ENCODE data around the gene MAP3K14. TPM values are rescaled to one million over a fixed set of nuclear protein-coding genes. Genes with fewer than 3 reads are reported as not detected.
A peak's percentile ranks its signal among the peaks of the same experiment; 100 is the strongest.

MAP3K14 gene
- 10 to 100 TPM; 16.5 to 30.4 (median 24.7) TPM for total RNA-seq

DNA sequence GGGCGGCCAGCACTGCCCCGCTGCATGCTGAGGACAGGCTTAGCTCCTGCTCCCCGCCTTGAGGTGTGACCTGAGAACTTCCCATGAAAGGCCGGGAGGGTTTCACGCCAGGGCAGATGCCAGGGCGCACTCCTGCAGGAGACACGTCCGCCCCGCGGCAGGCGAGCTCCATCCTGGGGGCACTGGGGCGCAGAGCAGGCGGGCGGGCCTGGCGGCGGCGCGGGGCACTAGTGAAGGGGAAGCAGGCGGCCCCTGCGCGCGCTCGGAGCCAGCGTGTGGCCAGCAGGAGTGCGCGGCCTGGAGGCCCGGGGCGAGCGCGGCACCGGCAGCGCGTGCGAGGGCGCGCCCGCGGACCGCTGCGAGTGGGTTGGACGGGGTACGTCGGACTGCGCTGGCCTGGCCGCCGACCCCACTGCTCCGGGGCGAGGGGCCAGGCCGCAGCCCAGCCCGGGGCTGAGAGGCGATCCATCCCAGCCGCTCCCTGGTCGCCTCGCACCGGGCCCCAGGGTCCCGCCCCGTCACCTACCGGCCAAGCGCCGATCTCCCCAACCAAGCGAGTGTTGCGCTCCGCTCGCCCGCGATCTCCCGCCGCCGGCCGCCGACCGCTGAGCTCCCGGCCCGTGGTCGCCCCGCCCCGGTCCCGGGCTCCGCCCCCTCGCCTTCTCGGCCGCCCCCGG is at the start of gene MAP3K14:
Gene MAP3K14 (minus strand): TSS at position 587 of the 677 bp plus-strand sequence. CDS start 26,275 bp downstream, outside the sequence.
- DNase-seq = peak in 2 of 3 donors; percentile 70 to 87
- no peaks in the 10 kb centered on the region for H3K9me3 ChIP-seq
- H3K27me3 ChIP-seq = no peaks in the 10 kb centered on the region
- no peaks in the 10 kb centered on the region for H3K36me3 ChIP-seq
- peaks cover 14 to 84% (median 31%) of the 10 kb centered on the region in 4 donors for H3K4me1 ChIP-seq
- H3K4me3 ChIP-seq = peak within 1 kb of the TSS; percentile 85 to 92 (median 88)
- peak within 1 kb of the TSS; percentile 98 to 100 (median 100) for H3K27ac ChIP-seq
- TF ChIP-seq POLR2A (IDR thresholded peaks at IDR 0.05) = peak; percentile 90 to 94
- TF ChIP-seq, protein P1, sequence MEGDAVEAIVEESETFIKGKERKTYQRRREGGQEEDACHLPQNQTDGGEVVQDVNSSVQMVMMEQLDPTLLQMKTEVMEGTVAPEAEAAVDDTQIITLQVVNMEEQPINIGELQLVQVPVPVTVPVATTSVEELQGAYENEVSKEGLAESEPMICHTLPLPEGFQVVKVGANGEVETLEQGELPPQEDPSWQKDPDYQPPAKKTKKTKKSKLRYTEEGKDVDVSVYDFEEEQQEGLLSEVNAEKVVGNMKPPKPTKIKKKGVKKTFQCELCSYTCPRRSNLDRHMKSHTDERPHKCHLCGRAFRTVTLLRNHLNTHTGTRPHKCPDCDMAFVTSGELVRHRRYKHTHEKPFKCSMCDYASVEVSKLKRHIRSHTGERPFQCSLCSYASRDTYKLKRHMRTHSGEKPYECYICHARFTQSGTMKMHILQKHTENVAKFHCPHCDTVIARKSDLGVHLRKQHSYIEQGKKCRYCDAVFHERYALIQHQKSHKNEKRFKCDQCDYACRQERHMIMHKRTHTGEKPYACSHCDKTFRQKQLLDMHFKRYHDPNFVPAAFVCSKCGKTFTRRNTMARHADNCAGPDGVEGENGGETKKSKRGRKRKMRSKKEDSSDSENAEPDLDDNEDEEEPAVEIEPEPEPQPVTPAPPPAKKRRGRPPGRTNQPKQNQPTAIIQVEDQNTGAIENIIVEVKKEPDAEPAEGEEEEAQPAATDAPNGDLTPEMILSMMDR (IDR thresholded peaks at IDR 0.05) = peak in 3 of 6 experiments; percentile 33 to 39 (median 38)

DNA sequence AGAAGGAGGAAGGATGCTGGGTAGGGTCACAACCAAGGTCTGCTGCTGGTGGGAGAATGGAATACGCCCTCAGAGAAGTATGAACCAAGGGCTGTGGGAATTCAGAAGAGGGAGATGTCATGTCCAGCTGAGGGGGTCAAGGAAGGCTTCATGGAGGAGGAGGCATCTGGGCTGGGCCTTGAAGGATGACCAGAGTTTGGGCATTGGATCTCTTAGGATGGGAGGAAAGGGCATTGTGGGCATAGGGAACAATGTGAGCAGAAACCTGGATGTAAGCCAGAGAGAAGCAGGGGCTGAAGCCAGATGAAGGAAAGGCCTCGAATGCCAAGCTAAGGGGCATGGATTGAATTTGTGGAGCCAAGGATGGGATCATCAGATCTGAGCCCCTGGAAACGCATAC is 49.2 kb upstream of the MAP3K14 start:
- H3K4me3 ChIP-seq = no peak overlapping the region
- H3K9me3 ChIP-seq = no peaks in the 10 kb centered on the region
- H3K36me3 ChIP-seq = no peaks in the 10 kb centered on the region
- no peaks in the 10 kb centered on the region for H3K27me3 ChIP-seq
- H3K4me1 ChIP-seq = peaks cover 0 to 3% (median 0%) of the 10 kb centered on the region in 4 donors
- peak in 1 of 3 donors; percentile 7 for DNase-seq
- no peak overlapping the region for H3K27ac ChIP-seq
- no peak for TF ChIP-seq POLR2A (IDR thresholded peaks at IDR 0.05)
- TF ChIP-seq, protein P1 (IDR thresholded peaks at IDR 0.05) = no peak

DNA sequence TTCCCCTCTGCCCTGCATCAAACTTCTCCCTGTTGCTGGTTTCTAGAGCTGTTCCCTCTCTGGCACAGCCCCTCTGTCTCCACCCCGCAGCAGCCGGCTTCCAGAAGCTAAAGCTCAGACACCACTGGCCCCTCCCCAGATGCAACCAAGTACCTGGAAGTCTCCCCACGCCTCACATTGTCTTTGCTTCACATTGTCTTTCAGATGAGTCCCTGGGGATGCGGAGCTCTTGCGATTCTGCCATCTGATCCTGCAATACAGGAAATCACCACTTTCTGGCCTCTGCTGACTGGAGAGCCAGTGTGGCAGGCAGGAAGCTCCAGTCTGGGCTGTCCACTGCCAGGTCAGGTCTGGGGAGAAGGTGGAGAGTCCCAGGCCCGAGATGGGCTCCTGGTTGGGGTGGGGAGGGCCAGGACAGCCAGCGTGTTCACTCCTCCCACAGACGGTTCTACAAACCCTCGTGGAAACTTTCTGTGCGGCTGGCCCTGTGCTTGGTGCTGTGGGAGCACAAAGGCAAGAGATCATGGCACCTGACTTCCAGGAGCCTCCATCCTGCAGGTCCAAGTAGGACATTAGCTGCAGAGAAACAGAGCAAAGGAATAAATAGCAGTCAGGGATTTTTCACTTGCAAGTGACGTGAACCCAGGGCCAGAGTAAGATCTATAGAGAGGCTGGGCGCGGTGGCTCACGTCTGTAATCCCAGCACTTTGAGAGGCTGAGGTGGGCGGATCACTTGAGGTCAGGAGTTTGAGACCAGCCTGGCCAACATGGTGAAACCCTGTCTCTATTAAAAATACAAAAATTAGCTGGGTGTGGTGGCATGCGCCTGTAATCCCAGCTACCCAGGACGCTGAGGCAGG is 47.9 kb upstream of the MAP3K14 start:
- Histone ChIP-seq H3K4me3 (no peak overlapping the region), H3K27me3 (no peaks in the 10 kb centered on the region), H3K36me3 (no peaks in the 10 kb centered on the region), H3K4me1 (no peaks in the 10 kb centered on the region), H3K27ac (no peak overlapping the region), H3K9me3 (no peaks in the 10 kb centered on the region)
- TF ChIP-seq POLR2A (IDR thresholded peaks at IDR 0.05) = no peak
- TF ChIP-seq, protein P1 (IDR thresholded peaks at IDR 0.05) = no peak
- DNase-seq = peak in 1 of 3 donors; percentile 36

DNA sequence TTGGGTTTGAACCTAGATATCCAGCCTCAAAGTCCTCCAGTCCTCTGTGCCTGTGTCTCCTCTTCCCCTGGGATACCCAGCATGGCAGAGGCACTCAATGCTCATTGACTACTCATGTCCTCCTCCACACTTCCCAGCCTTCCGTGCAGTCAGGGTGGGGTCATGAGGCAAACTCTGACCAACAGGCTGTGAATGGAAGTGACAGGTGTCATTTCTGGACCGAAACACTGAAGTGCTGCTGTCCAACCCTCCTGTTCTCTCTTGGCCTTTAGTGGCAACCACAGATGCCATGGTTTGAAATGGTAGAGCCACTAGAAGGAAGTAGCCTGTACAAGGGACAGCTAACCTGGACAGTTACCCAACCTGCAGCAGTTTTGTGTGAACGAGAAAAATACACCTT is 46.7 kb upstream of the MAP3K14 start:
- Histone ChIP-seq H3K4me3 (no peak overlapping the region), H3K4me1 (no peaks in the 10 kb centered on the region), H3K36me3 (no peaks in the 10 kb centered on the region), H3K27me3 (no peaks in the 10 kb centered on the region), H3K9me3 (no peaks in the 10 kb centered on the region), H3K27ac (no peak overlapping the region)
- TF ChIP-seq, protein P1 (IDR thresholded peaks at IDR 0.05) = no peak
- no peak for TF ChIP-seq POLR2A (IDR thresholded peaks at IDR 0.05)
- peak in 1 of 3 donors; percentile 25 for DNase-seq

DNA sequence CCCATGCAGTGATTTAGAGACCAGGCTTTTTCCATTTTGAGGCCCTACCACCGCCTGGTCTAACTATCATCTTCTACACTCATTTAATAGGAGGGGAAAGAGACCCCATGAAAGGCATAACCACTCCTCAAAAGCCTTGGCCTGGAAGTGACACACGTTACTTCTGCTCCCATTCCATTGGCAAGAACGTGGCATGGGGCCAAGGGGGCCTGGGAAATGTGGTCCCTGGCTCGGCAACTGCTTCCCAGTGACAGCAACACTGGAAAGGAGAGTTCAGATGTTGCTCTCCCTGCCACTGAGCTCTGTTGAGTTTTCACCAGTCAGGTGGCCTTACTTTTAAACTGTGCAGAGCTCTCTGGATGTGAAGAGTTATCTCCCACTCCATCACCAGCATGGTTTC is 45.2 kb upstream of the MAP3K14 start:
- Histone ChIP-seq H3K27ac (no peak overlapping the region), H3K4me3 (no peak overlapping the region), H3K9me3 (no peaks in the 10 kb centered on the region), H3K4me1 (no peaks in the 10 kb centered on the region), H3K36me3 (no peaks in the 10 kb centered on the region), H3K27me3 (no peaks in the 10 kb centered on the region)
- DNase-seq = peak in 1 of 3 donors; percentile 41
- no peak for TF ChIP-seq POLR2A (IDR thresholded peaks at IDR 0.05)
- TF ChIP-seq, protein P1 (IDR thresholded peaks at IDR 0.05) = no peak

All from Peyer's patch (tissue), 4 donors.